Measurements from ENCODE around the gene GREM1. TPM values are rescaled to one million over a fixed set of nuclear protein-coding genes. Genes with fewer than 3 reads are reported as not detected.
A peak's percentile ranks its signal among the peaks of the same experiment; 100 is the strongest.

Gene GREM1
- total and polyA plus RNA-seq, 2 of the 4 experiments (the other 2 are of a cell fraction), result 848 to 852 TPM

- no peak for ATAC-seq (ENCODE audit: low read depth)
- peak overlapping the region in 1 of 2 experiments; percentile 8; a peak in 1 of 4 replicates for H4K8ac ChIP-seq (ENCODE audit: low read depth in 2 of 2, low read length in 2 of 2)
- H2BK5ac ChIP-seq (ENCODE audit: low read depth, low read length, poor library complexity, severe bottlenecking), result no peak overlapping the region
- peaks cover 11 to 43% of the 10 kb centered on the region in 2 experiments for H3K79me1 ChIP-seq (ENCODE audit: low read depth in 1 of 2, low read length in 2 of 2)
- H2BK15ac ChIP-seq (ENCODE audit: low read depth, low read length), result no peak overlapping the region
- no peak overlapping the region for H3K27ac ChIP-seq (ENCODE audit: insufficient read depth, low read length)
- intact Hi-C loops (cut with micrococcal nuclease) (no loop called here), dilution Hi-C loops (cut with HindIII; ENCODE audit: low sequenced_read_pairs, unreplicated experiment) (no loop called here), in situ Hi-C loops (cut with MboI; ENCODE audit: low sequenced_read_pairs) (no loop called here)
- H4K20me1 ChIP-seq (ENCODE audit: insufficient read depth, low read length), result no peaks in the 10 kb centered on the region
- ChIA-PET CTCF (no interaction called here), POLR2A (ENCODE audit: unreplicated experiment) (no interaction called here)
- WGBS, 2 experiments (ENCODE audit: extremely low coverage in 2 of 2, insufficient read length in 1 of 2), result no CpG with 5 or more reads among the region's 4 CpGs
- H3K36me3 ChIP-seq (ENCODE audit: control insufficient read depth, insufficient read depth, low read length), result peaks cover 4% of the 10 kb centered on the region
- H3K14ac ChIP-seq (replicated peaks; ENCODE audit: low read depth, low read length), result no peak overlapping the region
- peaks cover 8% of the 10 kb centered on the region; the same call in 1 of the 2 replicates for H3K4me1 ChIP-seq (ENCODE audit: control insufficient read depth, insufficient read depth, low read length)
- no peak for DNase-seq
- H3K56ac ChIP-seq (ENCODE audit: extremely low read depth, insufficient read depth, low read length), result no peak overlapping the region
- H3K4me2 ChIP-seq (ENCODE audit: low read depth, low read length), result no peak overlapping the region
- peaks cover 2% of the 10 kb centered on the region; the same call in 1 of the 2 replicates for H3K9me3 ChIP-seq (ENCODE audit: control insufficient read depth, insufficient read depth, low read length)
- no peak for TF ChIP-seq RAD21 (IDR thresholded peaks at IDR 0.05; ENCODE audit: low read length)
- no peak for TF ChIP-seq RFX5 (IDR thresholded peaks at IDR 0.05; ENCODE audit: low read depth, low read length)
- no peak for TF ChIP-seq ELK1 (IDR thresholded peaks at IDR 0.05; ENCODE audit: borderline replicate concordance, low read depth, low read length)
- no peak for TF ChIP-seq POLR2A (IDR thresholded peaks at IDR 0.05; ENCODE audit: low read depth, low read length)
- no peak for TF ChIP-seq USF2 (IDR thresholded peaks at IDR 0.05; ENCODE audit: low read depth, low read length)
- TF ChIP-seq MAFK (IDR thresholded peaks at IDR 0.05; ENCODE audit: low read depth, low read length), result no peak
- TF ChIP-seq SMC3 (IDR thresholded peaks at IDR 0.05; ENCODE audit: low read depth, low read length), result no peak
- no peak for TF ChIP-seq CTCF (conservative IDR thresholded peaks at IDR 0.05; ENCODE audit: low read depth, low read length)
- no peak for TF ChIP-seq MAZ (IDR thresholded peaks at IDR 0.05; ENCODE audit: borderline replicate concordance, low read depth, low read length)
- TF ChIP-seq RCOR1 (IDR thresholded peaks at IDR 0.05; ENCODE audit: insufficient replicate concordance, low read length), result no peak
- TF ChIP-seq CHD1 (IDR thresholded peaks at IDR 0.05; ENCODE audit: low read depth, low read length), result no peak
- no peak for TF ChIP-seq MXI1 (IDR thresholded peaks at IDR 0.05; ENCODE audit: borderline replicate concordance, low read depth, low read length)
- TF ChIP-seq BHLHE40 (IDR thresholded peaks at IDR 0.05; ENCODE audit: low read depth, low read length), result no peak
- H3K4me3 ChIP-seq (ENCODE audit: insufficient read depth, low read depth, low read length), result no peak overlapping the region
- no peak overlapping the region for H3K9ac ChIP-seq (ENCODE audit: low read depth, low read length)
- no peak overlapping the region for H2BK120ac ChIP-seq (ENCODE audit: low read depth, low read length)
- H2AK5ac ChIP-seq (ENCODE audit: low read depth, low read length), result no peak overlapping the region
- H2AFZ ChIP-seq (replicated peaks; ENCODE audit: low read length, poor library complexity), result no peak overlapping the region
- H4K5ac ChIP-seq (ENCODE audit: low read depth, low read length), result no peak overlapping the region
- no peak overlapping the region for H4K91ac ChIP-seq (ENCODE audit: insufficient read depth, low read depth, low read length)
- no peak overlapping the region for H2BK20ac ChIP-seq (ENCODE audit: low read depth, low read length)
- no TSS peak for BruUV-seq (replicated peaks)
- H3K23ac ChIP-seq (ENCODE audit: low read depth, low read length), result no peak overlapping the region
- no peaks in the 10 kb centered on the region for H3K27me3 ChIP-seq (ENCODE audit: control insufficient read depth, insufficient read depth, low read length)
- no peak overlapping the region for H2AK9ac ChIP-seq (replicated peaks; ENCODE audit: low read depth, low read length, poor library complexity)
- H3K18ac ChIP-seq (ENCODE audit: low read depth, low read length), result no peak overlapping the region
- peaks cover 4% of the 10 kb centered on the region for H3K9me1 ChIP-seq (ENCODE audit: insufficient read depth, low read length)
- no peak overlapping the region for H3K4ac ChIP-seq (ENCODE audit: low read depth, low read length)
These were observed 60.8 kb downstream of the GREM1 start for GRCh38 chr15:32778391-32779176.
